ENCODE measurements around the gene MFSD6. TPM values are rescaled to one million over a fixed set of nuclear protein-coding genes. Genes with fewer than 3 reads are reported as not detected.

MFSD6 gene
- total and polyA plus RNA-seq, 10 donors = 5.0 to 130 (median 46.9) TPM

- Histone ChIP-seq H3K27me3 (replicated peaks in 1 of 7) (no peaks in the 10 kb centered on the region), H3K4me3 (no peak overlapping the region), H3K27ac (no peak overlapping the region), H3K9me3 (peaks cover 0 to 7% (median 1%) of the 10 kb centered on the region in 8 donors), H3K4me1 (peaks cover 0 to 16% (median 7%) of the 10 kb centered on the region in 6 donors), H3K36me3 (peaks cover 0 to 63% (median 24%) of the 10 kb centered on the region in 6 donors)
- WGBS, 5 donors = 90 to 96% (median 92%) methylated on average over 4 of the region's 4 CpGs
- intact Hi-C loops (cut with DNase I; ENCODE audit: low total_unique reads) = no loop called here
- DNase-seq = no peak
- TF ChIP-seq, protein P1, sequence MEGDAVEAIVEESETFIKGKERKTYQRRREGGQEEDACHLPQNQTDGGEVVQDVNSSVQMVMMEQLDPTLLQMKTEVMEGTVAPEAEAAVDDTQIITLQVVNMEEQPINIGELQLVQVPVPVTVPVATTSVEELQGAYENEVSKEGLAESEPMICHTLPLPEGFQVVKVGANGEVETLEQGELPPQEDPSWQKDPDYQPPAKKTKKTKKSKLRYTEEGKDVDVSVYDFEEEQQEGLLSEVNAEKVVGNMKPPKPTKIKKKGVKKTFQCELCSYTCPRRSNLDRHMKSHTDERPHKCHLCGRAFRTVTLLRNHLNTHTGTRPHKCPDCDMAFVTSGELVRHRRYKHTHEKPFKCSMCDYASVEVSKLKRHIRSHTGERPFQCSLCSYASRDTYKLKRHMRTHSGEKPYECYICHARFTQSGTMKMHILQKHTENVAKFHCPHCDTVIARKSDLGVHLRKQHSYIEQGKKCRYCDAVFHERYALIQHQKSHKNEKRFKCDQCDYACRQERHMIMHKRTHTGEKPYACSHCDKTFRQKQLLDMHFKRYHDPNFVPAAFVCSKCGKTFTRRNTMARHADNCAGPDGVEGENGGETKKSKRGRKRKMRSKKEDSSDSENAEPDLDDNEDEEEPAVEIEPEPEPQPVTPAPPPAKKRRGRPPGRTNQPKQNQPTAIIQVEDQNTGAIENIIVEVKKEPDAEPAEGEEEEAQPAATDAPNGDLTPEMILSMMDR (IDR thresholded peaks at IDR 0.05 in 8 of 11, conservative IDR thresholded peaks at IDR 0.05 in 3 of 11) = no peak
- TF ChIP-seq POLR2A (IDR thresholded peaks at IDR 0.05) (no peak), POLR2AphosphoS5 (IDR thresholded peaks at IDR 0.05) (no peak)
These were observed 89.3 kb downstream of the MFSD6 start for GRCh38 chr2:190497428-190497827.

- Histone ChIP-seq H3K36me3 (peaks cover 0 to 76% (median 39%) of the 10 kb centered on the region in 6 donors), H3K27ac (no peak overlapping the region)
- WGBS, 5 donors = 89 to 100% (median 95%) methylated on average over 1 of the region's 1 CpG
These were observed 91.1 kb downstream of the MFSD6 start for GRCh38 chr2:190499273-190499672.

DNA sequence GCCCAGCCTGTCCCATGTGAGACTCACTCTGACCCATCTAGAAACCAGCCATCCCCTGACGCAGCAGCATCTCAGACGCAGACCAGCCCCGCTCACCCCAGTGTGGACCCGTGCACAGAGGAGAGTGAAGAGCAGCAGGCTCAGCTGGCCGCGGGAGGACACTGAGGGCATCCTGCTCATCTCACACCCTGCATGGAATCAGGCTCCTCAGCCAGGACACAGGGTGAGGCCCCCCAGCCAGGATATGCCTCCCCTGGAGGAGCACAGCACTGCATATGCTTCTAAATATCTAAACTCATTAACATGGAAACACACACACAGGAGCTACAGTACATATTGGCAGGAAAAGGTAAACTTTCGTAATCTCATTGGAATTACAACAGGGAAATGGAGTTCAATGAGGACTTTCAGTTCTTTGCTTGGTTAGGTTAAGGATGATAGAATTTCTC, 91.9 kb downstream of the MFSD6 start:
- Histone ChIP-seq H3K4me3 (no peak overlapping the region), H3K27ac (peak overlapping the region in 4 of 8 donors; percentile 10 to 64 (median 32)), H3K36me3 (peaks cover 0 to 84% (median 43%) of the 10 kb centered on the region in 6 donors), H3K9me3 (no peaks in the 10 kb centered on the region), H3K27me3 (replicated peaks in 1 of 7) (no peaks in the 10 kb centered on the region), H3K4me1 (peaks cover 0 to 22% (median 8%) of the 10 kb centered on the region in 6 donors)
- intact Hi-C loops (cut with DNase I; ENCODE audit: low total_unique reads) = no loop called here
- DNase-seq = no peak
- 86 to 94% (median 88%) methylated on average over 5 to 7 of the region's 7 CpGs for WGBS, 5 donors
- TF ChIP-seq POLR2AphosphoS5 (IDR thresholded peaks at IDR 0.05) = peak in 2 of 3 donors; percentile 17 to 20
- no peak for TF ChIP-seq POLR2A (IDR thresholded peaks at IDR 0.05)
- TF ChIP-seq, protein P1 (IDR thresholded peaks at IDR 0.05 in 8 of 11, conservative IDR thresholded peaks at IDR 0.05 in 3 of 11) = no peak

More at GRCh38 chr2:190499273-190499672, 91.1 kb downstream of the MFSD6 start:
- Histone ChIP-seq H3K4me1 (peaks cover 0 to 22% (median 8%) of the 10 kb centered on the region in 6 donors), H3K27me3 (replicated peaks in 1 of 7) (no peaks in the 10 kb centered on the region), H3K9me3 (no peaks in the 10 kb centered on the region), H3K4me3 (no peak overlapping the region)
- DNase-seq = no peak
- intact Hi-C loops (cut with DNase I; ENCODE audit: low total_unique reads) = no loop called here
- TF ChIP-seq, protein P1 (IDR thresholded peaks at IDR 0.05 in 8 of 11, conservative IDR thresholded peaks at IDR 0.05 in 3 of 11) = no peak
- no peak for TF ChIP-seq POLR2AphosphoS5 (IDR thresholded peaks at IDR 0.05)
- no peak for TF ChIP-seq POLR2A (IDR thresholded peaks at IDR 0.05)

DNA sequence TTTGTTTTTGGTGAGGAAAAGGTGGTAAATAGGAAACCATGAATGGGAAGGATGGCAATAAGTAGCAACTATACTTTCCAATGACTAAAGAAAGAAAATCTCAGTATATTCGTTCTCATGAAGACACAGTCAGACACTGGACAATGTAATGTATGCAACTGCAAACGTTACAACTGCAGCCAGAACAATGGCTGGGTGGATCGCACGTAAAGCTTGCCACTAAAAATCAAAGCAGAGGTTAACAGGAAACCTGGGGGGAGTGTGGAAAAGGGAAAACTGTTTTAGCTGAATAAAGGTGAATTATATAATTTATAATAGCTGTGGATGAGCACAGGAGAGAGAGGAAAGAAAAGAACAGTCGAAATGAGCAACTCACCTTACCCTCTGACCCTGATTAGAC, 93.1 kb downstream of the MFSD6 start:
- 64 to 83% (median 77%) methylated on average over 5 of the region's 5 CpGs for WGBS, 5 donors
- no peak for TF ChIP-seq POLR2AphosphoS5 (IDR thresholded peaks at IDR 0.05)
- TF ChIP-seq POLR2A (IDR thresholded peaks at IDR 0.05) = no peak
- TF ChIP-seq, protein P1 (IDR thresholded peaks at IDR 0.05 in 8 of 11, conservative IDR thresholded peaks at IDR 0.05 in 3 of 11) = no peak
- Histone ChIP-seq H3K4me1 (peaks cover 0 to 29% (median 8%) of the 10 kb centered on the region in 6 donors), H3K27ac (peak overlapping the region in 6 of 8 donors; percentile 5 to 71 (median 62)), H3K27me3 (replicated peaks in 1 of 7) (no peaks in the 10 kb centered on the region), H3K9me3 (no peaks in the 10 kb centered on the region), H3K36me3 (peaks cover 0 to 96% (median 47%) of the 10 kb centered on the region in 6 donors), H3K4me3 (no peak overlapping the region)
- no peak for DNase-seq
- intact Hi-C loops (cut with DNase I; ENCODE audit: low total_unique reads) = no loop called here
